Measurements from ENCODE around the gene MTTP. TPM values are rescaled to one million over a fixed set of nuclear protein-coding genes. Genes with fewer than 3 reads are reported as not detected.

MTTP gene
- total and polyA plus RNA-seq, 2 experiments from 2014 or later = 0.08 to 0.14 TPM

DNA sequence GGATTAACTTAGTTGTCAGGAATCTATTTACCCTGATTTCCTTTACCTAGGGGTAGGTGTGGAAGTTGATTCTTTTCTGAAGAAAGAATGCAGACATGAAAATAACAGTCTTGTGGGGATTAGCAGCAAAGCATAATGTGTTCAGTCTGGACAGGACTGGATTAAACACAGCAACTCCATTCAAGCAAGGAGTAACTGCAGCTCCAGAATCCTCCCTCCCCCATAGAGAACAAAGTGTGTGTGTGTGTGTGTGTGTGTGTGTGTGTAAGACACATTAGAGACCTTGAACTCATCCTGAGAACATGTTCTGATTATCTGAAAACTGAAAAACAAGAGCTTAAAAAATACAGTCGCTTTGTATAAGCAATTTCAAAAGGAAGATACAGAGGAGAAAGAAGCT, 73.7 kb downstream of the MTTP start:
- H3K27me3 Mint-ChIP-seq (ENCODE audit: insufficient read depth, low read depth, poor library complexity) = peaks cover 36% of the 10 kb centered on the region
- peaks cover 36% of the 10 kb centered on the region for H3K4me1 Mint-ChIP-seq
- Histone ChIP-seq H3K27me3 (ENCODE audit: insufficient read depth) (peaks cover 11% of the 10 kb centered on the region; the same call in 1 of the 2 replicates), H3K36me3 (ENCODE audit: insufficient read depth) (no peaks in the 10 kb centered on the region), H4K20me1 (replicated peaks; ENCODE audit: insufficient read depth) (no peaks in the 10 kb centered on the region), H3K79me2 (replicated peaks; ENCODE audit: insufficient read depth) (no peaks in the 10 kb centered on the region), H3K9me2 (ENCODE audit: insufficient read depth) (no peaks in the 10 kb centered on the region), H3F3A (replicated peaks; ENCODE audit: low read depth) (no peaks in the 10 kb centered on the region), H2AFZ (no peak overlapping the region), H3K27ac (ENCODE audit: low read depth) (no peak overlapping the region), H3K4me3 (no peak overlapping the region), H3K4me2 (no peak overlapping the region), H3K4me1 (ENCODE audit: insufficient read depth) (peaks cover 24% of the 10 kb centered on the region)
- TF ChIP-seq, protein P1, sequence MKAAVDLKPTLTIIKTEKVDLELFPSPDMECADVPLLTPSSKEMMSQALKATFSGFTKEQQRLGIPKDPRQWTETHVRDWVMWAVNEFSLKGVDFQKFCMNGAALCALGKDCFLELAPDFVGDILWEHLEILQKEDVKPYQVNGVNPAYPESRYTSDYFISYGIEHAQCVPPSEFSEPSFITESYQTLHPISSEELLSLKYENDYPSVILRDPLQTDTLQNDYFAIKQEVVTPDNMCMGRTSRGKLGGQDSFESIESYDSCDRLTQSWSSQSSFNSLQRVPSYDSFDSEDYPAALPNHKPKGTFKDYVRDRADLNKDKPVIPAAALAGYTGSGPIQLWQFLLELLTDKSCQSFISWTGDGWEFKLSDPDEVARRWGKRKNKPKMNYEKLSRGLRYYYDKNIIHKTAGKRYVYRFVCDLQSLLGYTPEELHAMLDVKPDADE (IDR thresholded peaks at IDR 0.05) = no peak
- TF ChIP-seq JUNB (IDR thresholded peaks at IDR 0.05; ENCODE audit: unreplicated experiment) = no peak
- TF ChIP-seq CREB1 (CRISPR knock-in tag; IDR thresholded peaks at IDR 0.05; ENCODE audit: low read depth) = no peak
- TF ChIP-seq, protein P2, sequence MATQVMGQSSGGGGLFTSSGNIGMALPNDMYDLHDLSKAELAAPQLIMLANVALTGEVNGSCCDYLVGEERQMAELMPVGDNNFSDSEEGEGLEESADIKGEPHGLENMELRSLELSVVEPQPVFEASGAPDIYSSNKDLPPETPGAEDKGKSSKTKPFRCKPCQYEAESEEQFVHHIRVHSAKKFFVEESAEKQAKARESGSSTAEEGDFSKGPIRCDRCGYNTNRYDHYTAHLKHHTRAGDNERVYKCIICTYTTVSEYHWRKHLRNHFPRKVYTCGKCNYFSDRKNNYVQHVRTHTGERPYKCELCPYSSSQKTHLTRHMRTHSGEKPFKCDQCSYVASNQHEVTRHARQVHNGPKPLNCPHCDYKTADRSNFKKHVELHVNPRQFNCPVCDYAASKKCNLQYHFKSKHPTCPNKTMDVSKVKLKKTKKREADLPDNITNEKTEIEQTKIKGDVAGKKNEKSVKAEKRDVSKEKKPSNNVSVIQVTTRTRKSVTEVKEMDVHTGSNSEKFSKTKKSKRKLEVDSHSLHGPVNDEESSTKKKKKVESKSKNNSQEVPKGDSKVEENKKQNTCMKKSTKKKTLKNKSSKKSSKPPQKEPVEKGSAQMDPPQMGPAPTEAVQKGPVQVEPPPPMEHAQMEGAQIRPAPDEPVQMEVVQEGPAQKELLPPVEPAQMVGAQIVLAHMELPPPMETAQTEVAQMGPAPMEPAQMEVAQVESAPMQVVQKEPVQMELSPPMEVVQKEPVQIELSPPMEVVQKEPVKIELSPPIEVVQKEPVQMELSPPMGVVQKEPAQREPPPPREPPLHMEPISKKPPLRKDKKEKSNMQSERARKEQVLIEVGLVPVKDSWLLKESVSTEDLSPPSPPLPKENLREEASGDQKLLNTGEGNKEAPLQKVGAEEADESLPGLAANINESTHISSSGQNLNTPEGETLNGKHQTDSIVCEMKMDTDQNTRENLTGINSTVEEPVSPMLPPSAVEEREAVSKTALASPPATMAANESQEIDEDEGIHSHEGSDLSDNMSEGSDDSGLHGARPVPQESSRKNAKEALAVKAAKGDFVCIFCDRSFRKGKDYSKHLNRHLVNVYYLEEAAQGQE (IDR thresholded peaks at IDR 0.05; ENCODE audit: unreplicated experiment) = no peak
- TF ChIP-seq STAT1 (IDR thresholded peaks at IDR 0.05; ENCODE audit: unreplicated experiment) = no peak
- TF ChIP-seq EZH2phosphoT487 (IDR thresholded peaks at IDR 0.05; ENCODE audit: unreplicated experiment) = no peak
- TF ChIP-seq ZNF114 (CRISPR knock-in tag; IDR thresholded peaks at IDR 0.05) = no peak
- TF ChIP-seq, protein P3, sequence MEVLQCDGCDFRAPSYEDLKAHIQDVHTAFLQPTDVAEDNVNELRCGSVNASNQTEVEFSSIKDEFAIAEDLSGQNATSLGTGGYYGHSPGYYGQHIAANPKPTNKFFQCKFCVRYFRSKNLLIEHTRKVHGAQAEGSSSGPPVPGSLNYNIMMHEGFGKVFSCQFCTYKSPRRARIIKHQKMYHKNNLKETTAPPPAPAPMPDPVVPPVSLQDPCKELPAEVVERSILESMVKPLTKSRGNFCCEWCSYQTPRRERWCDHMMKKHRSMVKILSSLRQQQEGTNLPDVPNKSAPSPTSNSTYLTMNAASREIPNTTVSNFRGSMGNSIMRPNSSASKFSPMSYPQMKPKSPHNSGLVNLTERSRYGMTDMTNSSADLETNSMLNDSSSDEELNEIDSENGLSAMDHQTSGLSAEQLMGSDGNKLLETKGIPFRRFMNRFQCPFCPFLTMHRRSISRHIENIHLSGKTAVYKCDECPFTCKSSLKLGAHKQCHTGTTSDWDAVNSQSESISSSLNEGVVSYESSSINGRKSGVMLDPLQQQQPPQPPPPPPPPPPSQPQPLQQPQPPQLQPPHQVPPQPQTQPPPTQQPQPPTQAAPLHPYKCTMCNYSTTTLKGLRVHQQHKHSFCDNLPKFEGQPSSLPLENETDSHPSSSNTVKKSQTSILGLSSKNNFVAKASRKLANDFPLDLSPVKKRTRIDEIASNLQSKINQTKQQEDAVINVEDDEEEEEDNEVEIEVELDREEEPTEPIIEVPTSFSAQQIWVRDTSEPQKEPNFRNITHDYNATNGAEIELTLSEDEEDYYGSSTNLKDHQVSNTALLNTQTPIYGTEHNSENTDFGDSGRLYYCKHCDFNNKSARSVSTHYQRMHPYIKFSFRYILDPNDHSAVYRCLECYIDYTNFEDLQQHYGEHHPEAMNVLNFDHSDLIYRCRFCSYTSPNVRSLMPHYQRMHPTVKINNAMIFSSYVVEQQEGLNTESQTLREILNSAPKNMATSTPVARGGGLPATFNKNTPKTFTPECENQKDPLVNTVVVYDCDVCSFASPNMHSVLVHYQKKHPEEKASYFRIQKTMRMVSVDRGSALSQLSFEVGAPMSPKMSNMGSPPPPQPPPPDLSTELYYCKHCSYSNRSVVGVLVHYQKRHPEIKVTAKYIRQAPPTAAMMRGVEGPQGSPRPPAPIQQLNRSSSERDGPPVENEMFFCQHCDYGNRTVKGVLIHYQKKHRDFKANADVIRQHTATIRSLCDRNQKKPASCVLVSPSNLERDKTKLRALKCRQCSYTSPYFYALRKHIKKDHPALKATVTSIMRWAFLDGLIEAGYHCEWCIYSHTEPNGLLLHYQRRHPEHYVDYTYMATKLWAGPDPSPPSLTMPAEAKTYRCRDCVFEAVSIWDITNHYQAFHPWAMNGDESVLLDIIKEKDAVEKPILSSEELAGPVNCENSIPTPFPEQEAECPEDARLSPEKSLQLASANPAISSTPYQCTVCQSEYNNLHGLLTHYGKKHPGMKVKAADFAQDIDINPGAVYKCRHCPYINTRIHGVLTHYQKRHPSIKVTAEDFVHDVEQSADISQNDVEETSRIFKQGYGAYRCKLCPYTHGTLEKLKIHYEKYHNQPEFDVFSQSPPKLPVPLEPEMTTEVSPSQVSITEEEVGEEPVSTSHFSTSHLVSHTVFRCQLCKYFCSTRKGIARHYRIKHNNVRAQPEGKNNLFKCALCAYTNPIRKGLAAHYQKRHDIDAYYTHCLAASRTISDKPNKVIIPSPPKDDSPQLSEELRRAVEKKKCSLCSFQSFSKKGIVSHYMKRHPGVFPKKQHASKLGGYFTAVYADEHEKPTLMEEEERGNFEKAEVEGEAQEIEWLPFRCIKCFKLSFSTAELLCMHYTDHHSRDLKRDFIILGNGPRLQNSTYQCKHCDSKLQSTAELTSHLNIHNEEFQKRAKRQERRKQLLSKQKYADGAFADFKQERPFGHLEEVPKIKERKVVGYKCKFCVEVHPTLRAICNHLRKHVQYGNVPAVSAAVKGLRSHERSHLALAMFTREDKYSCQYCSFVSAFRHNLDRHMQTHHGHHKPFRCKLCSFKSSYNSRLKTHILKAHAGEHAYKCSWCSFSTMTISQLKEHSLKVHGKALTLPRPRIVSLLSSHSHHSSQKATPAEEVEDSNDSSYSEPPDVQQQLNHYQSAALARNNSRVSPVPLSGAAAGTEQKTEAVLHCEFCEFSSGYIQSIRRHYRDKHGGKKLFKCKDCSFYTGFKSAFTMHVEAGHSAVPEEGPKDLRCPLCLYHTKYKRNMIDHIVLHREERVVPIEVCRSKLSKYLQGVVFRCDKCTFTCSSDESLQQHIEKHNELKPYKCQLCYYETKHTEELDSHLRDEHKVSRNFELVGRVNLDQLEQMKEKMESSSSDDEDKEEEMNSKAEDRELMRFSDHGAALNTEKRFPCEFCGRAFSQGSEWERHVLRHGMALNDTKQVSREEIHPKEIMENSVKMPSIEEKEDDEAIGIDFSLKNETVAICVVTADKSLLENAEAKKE (CRISPR knock-in tag; IDR thresholded peaks at IDR 0.05) = no peak
- TF ChIP-seq, protein P4, sequence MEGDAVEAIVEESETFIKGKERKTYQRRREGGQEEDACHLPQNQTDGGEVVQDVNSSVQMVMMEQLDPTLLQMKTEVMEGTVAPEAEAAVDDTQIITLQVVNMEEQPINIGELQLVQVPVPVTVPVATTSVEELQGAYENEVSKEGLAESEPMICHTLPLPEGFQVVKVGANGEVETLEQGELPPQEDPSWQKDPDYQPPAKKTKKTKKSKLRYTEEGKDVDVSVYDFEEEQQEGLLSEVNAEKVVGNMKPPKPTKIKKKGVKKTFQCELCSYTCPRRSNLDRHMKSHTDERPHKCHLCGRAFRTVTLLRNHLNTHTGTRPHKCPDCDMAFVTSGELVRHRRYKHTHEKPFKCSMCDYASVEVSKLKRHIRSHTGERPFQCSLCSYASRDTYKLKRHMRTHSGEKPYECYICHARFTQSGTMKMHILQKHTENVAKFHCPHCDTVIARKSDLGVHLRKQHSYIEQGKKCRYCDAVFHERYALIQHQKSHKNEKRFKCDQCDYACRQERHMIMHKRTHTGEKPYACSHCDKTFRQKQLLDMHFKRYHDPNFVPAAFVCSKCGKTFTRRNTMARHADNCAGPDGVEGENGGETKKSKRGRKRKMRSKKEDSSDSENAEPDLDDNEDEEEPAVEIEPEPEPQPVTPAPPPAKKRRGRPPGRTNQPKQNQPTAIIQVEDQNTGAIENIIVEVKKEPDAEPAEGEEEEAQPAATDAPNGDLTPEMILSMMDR (conservative IDR thresholded peaks at IDR 0.05; ENCODE audit: low read depth in 2 of 2) = no peak
- TF ChIP-seq POLR2AphosphoS5 (IDR thresholded peaks at IDR 0.05; ENCODE audit: low read depth) = no peak
- no peak for TF ChIP-seq EZH2 (IDR thresholded peaks at IDR 0.05; ENCODE audit: low read depth, unreplicated experiment)
- no peak for TF ChIP-seq NANOG (IDR thresholded peaks at IDR 0.05; ENCODE audit: borderline replicate concordance)
- no peak for TF ChIP-seq ZNF331 (CRISPR knock-in tag; IDR thresholded peaks at IDR 0.05; ENCODE audit: low read depth)
- no peak overlapping the region for H3K27ac Mint-ChIP-seq
- no peak overlapping the region for H3K4me3 Mint-ChIP-seq
- no peaks in the 10 kb centered on the region for H3K9me3 Mint-ChIP-seq
- no peak for DNase-seq (ENCODE audit: low spot score)
- no peak for ATAC-seq
- no peaks in the 10 kb centered on the region for H3K36me3 Mint-ChIP-seq (ENCODE audit: low read depth)
